Esophagus squamous epithelium (tissue), 5 donors: Measurements from ENCODE around the gene GALNT7. TPM values are rescaled to one million over a fixed set of nuclear protein-coding genes. Genes with fewer than 3 reads are reported as not detected.

Experiments
- DNase-seq: peaks from one replicate; lab custom pipeline; 2025; lab: John Stamatoyannopoulos, UW
- H3K27ac ChIP-seq, 4 donors: fragments of 200-600 bp; sonication (generic); one replicate each; pipeline ENCODE4 v1.5.1; 2016 to 2019; ENCODE audit warnings: mild to moderate bottlenecking in 1 of 4
- H3K27me3 ChIP-seq, 4 donors: fragments of 200-600 bp; sonication (generic); 1 replicate in 3 of 4; 2 replicates in 1 of 4; pipeline versions ENCODE4 v1.5.1 to v1.6.0; 2017 to 2021; ENCODE audit warnings: antibody characterized with exemption in 1 of 4
- H3K36me3 ChIP-seq, 3 donors: fragments of 200-600 bp; sonication (generic); one replicate each; pipeline ENCODE4 v1.5.1; 2016 to 2019
- H3K4me1 ChIP-seq, 3 donors: fragments of 200-600 bp; sonication (generic); one replicate each; pipeline ENCODE4 v1.5.1; 2017 to 2019
- H3K4me3 ChIP-seq, 4 donors: fragments of 200-600 bp; sonication (generic); 1 replicate in 3 of 4; 2 replicates in 1 of 4; pipeline ENCODE4 v1.5.1; 2016 to 2019; ENCODE audit warnings: mild to moderate bottlenecking in 2 of 4, moderate library complexity in 1 of 4
- H3K9me3 ChIP-seq, 3 donors: fragments of 200-600 bp; sonication (generic); one replicate each; pipeline ENCODE4 v1.5.1; 2016 to 2019
- CTCF ChIP-seq, 6 experiments: fragments of 450-650 bp in 4 of 6; fragments of 200-600 bp in 2 of 6; sonication (generic) in 2 of 6; IDR thresholded peaks; one replicate each; pipeline ENCODE4 v1.5.1; 2016 to 2019; ENCODE audit warnings: antibody characterized with exemption in 6 of 6, mild to moderate bottlenecking in 4 of 6, moderate library complexity in 4 of 6
- POLR2A ChIP-seq, 4 donors: fragments of 450-650 bp; IDR thresholded peaks; one replicate each; pipeline ENCODE4 v1.6.1; 2017; ENCODE audit warnings: antibody characterized with exemption in 4 of 4, mild to moderate bottlenecking in 4 of 4, moderate library complexity in 3 of 4
- WGBS, 2 donors: methylation state at CpG; one replicate each; pipeline ENCODE4 v1.1.5; 2018; 5-methylcytosine and 5-hydroxymethylcytosine counted together
- intact Hi-C: fragments of 100-400 bp; cut with DNase I; formaldehyde crosslinking; loops from one replicate; pipeline ENCODE4 v1.15.0; 2022
- total RNA-seq, 4 donors: library from RNA; depleted of rRNA; stranded (reverse); fragments of >200 nt; gene quantifications; one replicate each; pipeline ENCODE4 v1.1.0, GENCODE V29; 2016
- donor health status: DM: yes; HTN: yes; CAD: no.

Gene GALNT7
- total RNA-seq, 4 donors from 2014 or later = 17.9 to 33.8 (median 23.6) TPM

- no peaks in the 10 kb centered on the region for H3K9me3 ChIP-seq
- H3K27ac ChIP-seq = no peak overlapping the region
- H3K36me3 ChIP-seq = no peaks in the 10 kb centered on the region
- no peak overlapping the region for H3K4me3 ChIP-seq
- intact Hi-C loops = no loop called here
- no peak for DNase-seq
- TF ChIP-seq CTCF (IDR thresholded peaks at IDR 0.05) (no peak), POLR2A (IDR thresholded peaks at IDR 0.05) (no peak)
- no peaks in the 10 kb centered on the region for H3K27me3 ChIP-seq
- 58 to 94% methylated on average over 1 of the region's 1 CpG for WGBS, 2 donors
- H3K4me1 ChIP-seq = peaks cover 0 to 6% (median 0%) of the 10 kb centered on the region in 3 donors
Observed at GRCh38 chr4:173138624-173139023, 30.0 kb upstream of the GALNT7 start.

GRCh38 chr4:173139561-173139960, 29.1 kb upstream of the GALNT7 start:
- Histone ChIP-seq H3K4me3 (no peak overlapping the region), H3K27me3 (no peaks in the 10 kb centered on the region), H3K4me1 (peaks cover 0 to 6% (median 0%) of the 10 kb centered on the region in 3 donors), H3K9me3 (no peaks in the 10 kb centered on the region), H3K27ac (no peak overlapping the region), H3K36me3 (no peaks in the 10 kb centered on the region)
- 33 to 34% methylated on average over 2 of the region's 2 CpGs for WGBS, 2 donors
- no peak for DNase-seq
- intact Hi-C loops = no loop called here
- TF ChIP-seq POLR2A (IDR thresholded peaks at IDR 0.05) (no peak), CTCF (IDR thresholded peaks at IDR 0.05) (no peak)

DNA sequence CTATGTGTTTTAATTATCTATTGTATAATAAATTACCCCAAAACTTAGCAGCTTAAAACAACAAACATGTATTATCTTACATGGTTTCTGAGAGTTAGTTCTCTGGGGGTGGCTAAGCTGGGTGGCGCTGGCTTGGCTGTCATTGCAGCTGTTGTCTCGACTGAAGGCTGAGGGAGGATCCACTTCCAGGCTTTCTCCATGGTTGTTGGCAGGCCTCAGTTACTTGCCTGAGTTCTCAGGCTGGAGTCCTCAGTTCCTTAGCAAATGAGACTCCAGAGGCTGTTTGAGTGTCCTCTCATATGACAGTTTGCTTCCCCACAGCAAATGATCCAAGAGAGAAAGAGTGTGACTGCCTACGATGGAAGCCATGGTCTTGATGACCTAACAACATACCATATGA, 23.5 kb upstream of the GALNT7 start:
- Histone ChIP-seq H3K27me3 (no peaks in the 10 kb centered on the region), H3K36me3 (no peaks in the 10 kb centered on the region), H3K4me3 (no peak overlapping the region), H3K9me3 (no peaks in the 10 kb centered on the region), H3K4me1 (no peaks in the 10 kb centered on the region), H3K27ac (no peak overlapping the region)
- no peak for DNase-seq
- no peak for TF ChIP-seq CTCF (IDR thresholded peaks at IDR 0.05)
- intact Hi-C loops = no loop called here
- WGBS, 2 donors = 87 to 91% methylated on average over 3 of the region's 3 CpGs

- H3K27me3 ChIP-seq = no peaks in the 10 kb centered on the region
- intact Hi-C loops = no loop called here
- H3K4me3 ChIP-seq = no peak overlapping the region
- H3K36me3 ChIP-seq = no peaks in the 10 kb centered on the region
- H3K4me1 ChIP-seq = no peaks in the 10 kb centered on the region
- DNase-seq = no peak
- WGBS, 2 donors = 83 to 90% methylated on average over 2 to 4 of the region's 4 CpGs
- no peak overlapping the region for H3K27ac ChIP-seq
- TF ChIP-seq CTCF (IDR thresholded peaks at IDR 0.05) = no peak
- no peak for TF ChIP-seq POLR2A (IDR thresholded peaks at IDR 0.05)
- no peaks in the 10 kb centered on the region for H3K9me3 ChIP-seq
Observed at GRCh38 chr4:173146456-173146855, 22.2 kb upstream of the GALNT7 start.

DNA sequence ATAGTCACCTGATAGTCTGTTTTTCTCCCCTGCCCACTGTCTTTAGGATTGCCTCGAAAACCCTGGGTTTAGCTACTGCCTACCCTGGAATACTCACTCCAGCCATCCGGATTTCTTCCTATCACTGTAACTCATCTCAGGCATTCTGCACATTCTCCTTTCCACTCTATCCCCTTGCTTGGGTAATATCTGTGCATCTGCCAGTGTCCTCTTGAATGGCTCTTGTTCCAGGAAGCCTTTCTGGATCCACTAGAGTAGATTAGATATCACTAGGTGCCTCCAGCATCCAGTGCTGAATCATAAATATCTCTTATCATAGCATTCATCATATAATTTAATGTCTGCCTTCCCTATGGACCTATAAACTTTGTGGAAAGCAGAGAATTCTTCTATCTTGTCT, 17.1 kb upstream of the GALNT7 start:
- no peaks in the 10 kb centered on the region for H3K9me3 ChIP-seq
- DNase-seq = no peak

More for the DNA sequence above, 17.1 kb upstream of the GALNT7 start:
- no peak overlapping the region for H3K4me3 ChIP-seq
- H3K4me1 ChIP-seq = no peaks in the 10 kb centered on the region
- WGBS, 2 donors = 69 to 97% methylated on average over 2 of the region's 2 CpGs
- no peaks in the 10 kb centered on the region for H3K36me3 ChIP-seq
- no peaks in the 10 kb centered on the region for H3K27me3 ChIP-seq
- H3K27ac ChIP-seq = no peak overlapping the region
- intact Hi-C loops = no loop called here
- TF ChIP-seq POLR2A (IDR thresholded peaks at IDR 0.05) (no peak), CTCF (IDR thresholded peaks at IDR 0.05) (no peak)
